HG02571 (cell line): ENCODE measurements around the gene CEMIP.
"Not testable (repeated sequence)": the region's sequence is repeated elsewhere in the genome, so short reads cannot be mapped to it uniquely, and the experiment has no call there.

Source experiments
- ATAC-seq: cut with Tn5 transposase; IDR thresholded peaks from one replicate; pipeline ENCODE4 v1.9.1; 2021; ENCODE audit warnings: mild to moderate bottlenecking, moderate library complexity; ENCODE audit not compliant: unreplicated experiment

Gene CEMIP

GRCh38 chr15:80946576-80946975, 167.4 kb downstream of the CEMIP start:
- ATAC-seq: no peak

- ATAC-seq: no peak
Observed at GRCh38 chr15:80948651-80949292, 169.6 kb downstream of the CEMIP start.

GRCh38 chr15:80949756-80950155, 170.6 kb downstream of the CEMIP start:
- ATAC-seq: no peak

- ATAC-seq: no peak
Observed at GRCh38 chr15:80950291-80951078, 171.3 kb downstream of the CEMIP start.

GRCh38 chr15:80951941-80952340, 172.8 kb downstream of the CEMIP start:
- no peak for ATAC-seq

- no peak for ATAC-seq
Observed at GRCh38 chr15:80953001-80953952, 174.1 kb downstream of the CEMIP start.

GRCh38 chr15:80953953-80954778, 175.0 kb downstream of the CEMIP start:
- no peak for ATAC-seq

GRCh38 chr15:80955571-80956452, 176.6 kb downstream of the CEMIP start:
- ATAC-seq: not testable (repeated sequence)

- ATAC-seq: no peak
Observed at GRCh38 chr15:80957556-80957955, 178.4 kb downstream of the CEMIP start.

- ATAC-seq: no peak
Observed at GRCh38 chr15:80957976-80958375, 178.8 kb downstream of the CEMIP start.

- no peak for ATAC-seq
Observed at GRCh38 chr15:80958818-80959495, 179.8 kb downstream of the CEMIP start.

GRCh38 chr15:80965454-80965853, 186.3 kb downstream of the CEMIP start:
- not testable (repeated sequence) for ATAC-seq

- no peak for ATAC-seq
Observed at GRCh38 chr15:80966431-80967197, 187.4 kb downstream of the CEMIP start.

GRCh38 chr15:80967451-80967850, 188.3 kb downstream of the CEMIP start:
- no peak for ATAC-seq

GRCh38 chr15:80967991-80968510, 188.9 kb downstream of the CEMIP start:
- no peak for ATAC-seq

GRCh38 chr15:80969316-80969715, 190.1 kb downstream of the CEMIP start:
- ATAC-seq: no peak

- no peak for ATAC-seq
Observed at GRCh38 chr15:80970018-80970657, 191.0 kb downstream of the CEMIP start.
